GM21717 (cell line): ENCODE data around the gene CDC23.
"Not testable (repeated sequence)": the region's sequence is repeated elsewhere in the genome, so short reads cannot be mapped to it uniquely, and the experiment has no call there.

Source experiments
- ATAC-seq: cut with Tn5 transposase; IDR thresholded peaks from one replicate; pipeline ENCODE4 v1.9.1; 2021; ENCODE audit warnings: mild to moderate bottlenecking, moderate library complexity; ENCODE audit not compliant: unreplicated experiment

The CDC23 gene

GRCh38 chr5:138213161-138214029, at the start of gene CDC23:
TSS of gene CDC23 (minus strand) at chr5:138213323. CDS start at chr5:138213312, 11 bp downstream.
- peak; percentile 94 for ATAC-seq

- ATAC-seq: no peak
Observed at GRCh38 chr5:138258704-138259292, 45.7 kb upstream of the CDC23 start.

- ATAC-seq: no peak
Observed at GRCh38 chr5:138257583-138257982, 44.5 kb upstream of the CDC23 start.

GRCh38 chr5:138252944-138253343, 39.8 kb upstream of the CDC23 start:
- ATAC-seq: no peak

- not testable (repeated sequence) for ATAC-seq
Observed at GRCh38 chr5:138247800-138248199, 34.7 kb upstream of the CDC23 start.

GRCh38 chr5:138246822-138247221, 33.7 kb upstream of the CDC23 start:
- ATAC-seq: no peak

- no peak for ATAC-seq
Observed at GRCh38 chr5:138246334-138246733, 33.2 kb upstream of the CDC23 start.

- ATAC-seq: no peak
Observed at GRCh38 chr5:138245717-138246116, 32.6 kb upstream of the CDC23 start.

GRCh38 chr5:138243794-138244193, 30.7 kb upstream of the CDC23 start:
- no peak for ATAC-seq

- no peak for ATAC-seq
Observed at GRCh38 chr5:138241688-138242571, 28.8 kb upstream of the CDC23 start.

- no peak for ATAC-seq
Observed at GRCh38 chr5:138240650-138241385, 27.7 kb upstream of the CDC23 start.

- ATAC-seq: no peak
Observed at GRCh38 chr5:138238034-138238433, 24.9 kb upstream of the CDC23 start.

GRCh38 chr5:138234651-138235050, 21.5 kb upstream of the CDC23 start:
- no peak for ATAC-seq

GRCh38 chr5:138233280-138233679, 20.2 kb upstream of the CDC23 start:
- ATAC-seq: no peak

- no peak for ATAC-seq
Observed at GRCh38 chr5:138230981-138231589, 18.0 kb upstream of the CDC23 start.

- no peak for ATAC-seq
Observed at GRCh38 chr5:138230261-138230660, 17.1 kb upstream of the CDC23 start.

- no peak for ATAC-seq
Observed at GRCh38 chr5:138229387-138229786, 16.3 kb upstream of the CDC23 start.

- ATAC-seq: no peak
Observed at GRCh38 chr5:138226910-138227309, 13.8 kb upstream of the CDC23 start.

GRCh38 chr5:138224712-138225111, 11.6 kb upstream of the CDC23 start:
- no peak for ATAC-seq

- ATAC-seq: no peak
Observed at GRCh38 chr5:138223532-138223931, 10.4 kb upstream of the CDC23 start.
